Kidney (tissue), 14 donors: ENCODE results near the gene TLE5. TPM values are rescaled to one million over a fixed set of nuclear protein-coding genes. Genes with fewer than 3 reads are reported as not detected.

Experiments used
- DNase-seq, 5 donors: peaks; one replicate each; pipeline ENCODE4 v3.0.0-alpha.2; 2013 to 2020
- FAIRE-seq: peaks from 2 replicates; lab custom pipeline; 2012; peaks lifted over from hg19 to GRCh38; lab: Jason Lieb, UNC
- H3K27ac ChIP-seq, 2 donors: one replicate each; pipeline ENCODE4 v1.7.0; 2013; ENCODE audit warnings: low read depth in 2 of 2, low read length in 2 of 2, inconsistent platforms in 1 of 2
- H3K27me3 ChIP-seq: one replicate; pipeline ENCODE4 v1.7.1; 2013; ENCODE audit warnings: low read length, inconsistent platforms; ENCODE audit not compliant: control insufficient read depth, insufficient read depth
- H3K36me3 ChIP-seq, 3 donors: one replicate each; pipeline versions ENCODE4 v1.7.0 to v1.7.1; 2013; ENCODE audit warnings: low read length in 3 of 3, control low read depth in 1 of 3, inconsistent platforms in 1 of 3; ENCODE audit not compliant: insufficient read depth in 3 of 3, control insufficient read depth in 2 of 3
- H3K4me1 ChIP-seq, 3 donors: one replicate each; pipeline versions ENCODE4 v1.7.0 to v1.7.1; 2013; ENCODE audit warnings: low read length in 3 of 3, inconsistent platforms in 1 of 3, low read depth in 1 of 3; ENCODE audit not compliant: control insufficient read depth in 2 of 3, insufficient read depth in 2 of 3
- H3K4me3 ChIP-seq, 3 donors: one replicate each; pipeline versions ENCODE4 v1.7.0 to v1.8.1; 2013; ENCODE audit warnings: low read length in 3 of 3, control low read depth in 1 of 3, inconsistent platforms in 1 of 3
- H3K9ac ChIP-seq, 3 donors: one replicate each; pipeline versions ENCODE4 v1.7.0 to v1.7.1; 2013; ENCODE audit warnings: low read length in 3 of 3, control low read depth in 1 of 3, inconsistent platforms in 1 of 3
- H3K9me3 ChIP-seq, 3 donors: one replicate each; pipeline versions ENCODE4 v1.7.0 to v1.7.1; 2013; ENCODE audit warnings: low read length in 3 of 3, control low read depth in 1 of 3, inconsistent platforms in 1 of 3; ENCODE audit not compliant: control insufficient read depth in 2 of 3, insufficient read depth in 1 of 3
- intact Hi-C: fragments of 100-400 bp; cut with DNase I; formaldehyde crosslinking; loops from one replicate; pipeline ENCODE4 v1.11.1; 2022
- polyA plus RNA-seq: library from polyadenylated mRNA; stranded (reverse); fragments of 350-450 nt; fragmentation: Illumina TruSeq; extraction: RNeasy Lipid Tissue Mini Kit (QIAGEN cat#74804); gene quantifications from one replicate; pipeline ENCODE4 v1.2.3, GENCODE V29; 2014; ENCODE audit warnings: low read depth, low replicate concordance; ENCODE audit not compliant: insufficient read depth
- total RNA-seq: library from RNA; stranded (reverse); fragmentation: NEBNext Ultra II Directional; extraction: Animal tissue kit (Norgen Biotek cat#: 25700); gene quantifications from one replicate; pipeline ENCODE4 v1.2.1, GENCODE V29; 2021
- TF ChIP-seq, protein P1 (sequence below): IDR thresholded peaks from 3 replicates; pipeline ENCODE4 v1.5.1; 2012; ENCODE audit warnings: mild to moderate bottlenecking, moderate library complexity, borderline replicate concordance; ENCODE audit not compliant: insufficient read depth; ENCODE audit errors: extremely low read depth
- donor health status: control.
- donor health status: control.
- donor health status: control.
- donor health status: control.
- donor health status: control.
- donor health status: DM: yes; HTN: yes; CAD: no.
- donor health status: Normal renal cell carcinoma (clear cell type).

Gene TLE5
- total and polyA plus RNA-seq, 2 donors from 2014 or later, result 526 to 580 TPM

- peak; percentile 90 to 96 (median 93) for DNase-seq
- Histone ChIP-seq H3K9ac (no peak overlapping the region), H3K27me3 (no peaks in the 10 kb centered on the region), H3K4me3 (peak overlapping the region in 2 of 3 donors; percentile 16 to 18), H3K27ac (no peak overlapping the region), H3K9me3 (no peaks in the 10 kb centered on the region), H3K4me1 (no peaks in the 10 kb centered on the region), H3K36me3 (no peaks in the 10 kb centered on the region)
- intact Hi-C loops, result no loop called here
- no peak for FAIRE-seq
- TF ChIP-seq, protein P1, sequence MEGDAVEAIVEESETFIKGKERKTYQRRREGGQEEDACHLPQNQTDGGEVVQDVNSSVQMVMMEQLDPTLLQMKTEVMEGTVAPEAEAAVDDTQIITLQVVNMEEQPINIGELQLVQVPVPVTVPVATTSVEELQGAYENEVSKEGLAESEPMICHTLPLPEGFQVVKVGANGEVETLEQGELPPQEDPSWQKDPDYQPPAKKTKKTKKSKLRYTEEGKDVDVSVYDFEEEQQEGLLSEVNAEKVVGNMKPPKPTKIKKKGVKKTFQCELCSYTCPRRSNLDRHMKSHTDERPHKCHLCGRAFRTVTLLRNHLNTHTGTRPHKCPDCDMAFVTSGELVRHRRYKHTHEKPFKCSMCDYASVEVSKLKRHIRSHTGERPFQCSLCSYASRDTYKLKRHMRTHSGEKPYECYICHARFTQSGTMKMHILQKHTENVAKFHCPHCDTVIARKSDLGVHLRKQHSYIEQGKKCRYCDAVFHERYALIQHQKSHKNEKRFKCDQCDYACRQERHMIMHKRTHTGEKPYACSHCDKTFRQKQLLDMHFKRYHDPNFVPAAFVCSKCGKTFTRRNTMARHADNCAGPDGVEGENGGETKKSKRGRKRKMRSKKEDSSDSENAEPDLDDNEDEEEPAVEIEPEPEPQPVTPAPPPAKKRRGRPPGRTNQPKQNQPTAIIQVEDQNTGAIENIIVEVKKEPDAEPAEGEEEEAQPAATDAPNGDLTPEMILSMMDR, result no peak
These were observed 14.7 kb downstream of the TLE5 start for GRCh38 chr19:3047496-3048189.

DNA sequence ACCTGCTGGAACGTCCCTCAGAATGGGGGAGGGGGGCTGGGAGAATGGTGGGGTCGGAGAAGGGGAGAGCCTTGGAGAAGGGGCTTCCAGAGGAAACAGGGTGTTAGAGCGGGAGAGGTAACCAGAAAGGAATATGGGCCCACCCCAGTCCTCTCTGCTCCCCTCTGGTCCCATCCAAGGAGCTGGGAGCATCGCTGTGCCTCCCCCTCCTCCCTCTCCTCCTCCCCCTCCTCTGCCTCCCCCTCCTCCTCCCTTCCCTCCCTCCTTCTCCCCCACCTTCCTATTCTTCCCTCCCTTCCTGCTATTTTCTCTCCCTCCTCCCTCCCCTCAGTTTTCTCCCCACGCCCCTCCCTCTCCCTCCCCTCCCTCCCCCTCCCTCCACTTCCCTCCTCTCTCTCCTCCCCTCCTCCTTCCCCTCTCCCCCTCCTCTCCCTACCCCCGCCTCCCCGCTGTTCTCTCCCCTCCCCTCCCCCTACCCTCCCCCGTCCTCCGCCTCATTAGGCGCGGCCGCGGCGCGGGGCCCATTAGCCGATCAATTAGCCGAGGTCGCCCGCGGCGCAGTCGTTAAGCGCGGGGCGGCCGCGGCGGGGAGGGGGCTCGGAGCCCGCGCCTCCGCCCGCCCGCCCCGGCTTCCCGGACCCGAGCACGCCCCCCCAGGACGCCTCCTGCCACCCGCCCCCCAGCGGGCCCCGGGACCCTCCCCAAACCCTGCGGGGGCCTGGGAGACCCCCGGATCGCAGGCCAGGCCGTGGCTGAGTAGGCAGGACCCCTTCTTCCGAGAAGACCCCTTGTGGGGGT, 15.4 kb downstream of the TLE5 start:
- peak overlapping the region in 1 of 3 donors; percentile 18 for H3K4me3 ChIP-seq

DNA sequence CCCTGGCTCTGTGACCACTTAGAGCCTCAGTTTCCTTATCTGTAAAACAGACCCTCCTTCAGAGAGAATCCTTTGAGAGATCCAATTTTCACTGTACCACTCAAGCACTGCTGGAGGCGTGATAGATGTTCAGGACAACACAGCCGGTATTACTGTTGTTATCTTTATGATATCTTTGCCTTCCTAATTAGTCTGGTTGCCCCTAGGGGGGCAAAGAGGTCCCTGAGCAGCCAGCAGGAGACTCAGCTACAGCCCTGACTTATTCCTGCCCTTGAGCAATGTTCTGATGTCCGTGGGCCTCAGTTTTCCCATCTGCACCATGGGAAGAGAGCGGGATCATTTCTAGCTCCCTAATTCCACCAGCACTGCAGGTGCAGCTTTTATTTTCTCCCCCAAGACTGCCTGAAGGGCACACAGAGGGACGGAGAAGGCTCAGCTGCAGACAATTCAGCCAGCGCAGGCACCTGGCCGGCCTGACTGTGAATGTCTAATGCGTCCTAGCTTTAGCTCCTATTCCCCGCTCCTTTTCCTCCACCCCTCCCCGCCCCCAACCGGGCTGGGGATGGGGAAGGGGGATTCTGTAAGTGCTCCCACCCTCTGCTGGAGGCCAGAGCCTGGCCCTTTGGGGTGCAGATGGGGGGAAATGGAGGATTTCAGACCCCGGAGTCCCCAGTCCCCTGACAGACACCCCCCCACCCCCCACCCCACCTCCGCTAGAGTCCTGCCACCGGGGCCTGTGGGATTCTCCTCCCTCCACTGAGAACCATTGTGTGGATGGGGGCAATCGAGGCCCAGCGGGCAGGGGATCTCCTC, 16.2 kb downstream of the TLE5 start:
- Histone ChIP-seq H3K4me3 (no peak overlapping the region), H3K9me3 (no peaks in the 10 kb centered on the region), H3K4me1 (no peaks in the 10 kb centered on the region), H3K36me3 (no peaks in the 10 kb centered on the region), H3K27me3 (no peaks in the 10 kb centered on the region), H3K27ac (no peak overlapping the region), H3K9ac (no peak overlapping the region)
- TF ChIP-seq, protein P1, result no peak
- FAIRE-seq (no peak), DNase-seq (peak in 1 of 5 donors; percentile 84)
- intact Hi-C loops, result no loop called here

More for the DNA sequence above, 15.4 kb downstream of the TLE5 start:
- Histone ChIP-seq H3K9me3 (no peaks in the 10 kb centered on the region), H3K4me1 (no peaks in the 10 kb centered on the region), H3K9ac (no peak overlapping the region), H3K27me3 (no peaks in the 10 kb centered on the region), H3K36me3 (no peaks in the 10 kb centered on the region), H3K27ac (no peak overlapping the region)
- DNase-seq (peak; percentile 78 to 91 (median 88)), FAIRE-seq (no peak)
- intact Hi-C loops, result no loop called here
- TF ChIP-seq, protein P1, result no peak
